NCI-H82 treated with DMSO at 0.1 percent for 48 hours (cell line): ENCODE measurements around the gene LRRC55.

Experiments
- DNase-seq: peaks from one replicate; lab custom pipeline; 2025; ENCODE audit not compliant: unreplicated experiment; lab: John Stamatoyannopoulos, UW

The LRRC55 gene

DNA sequence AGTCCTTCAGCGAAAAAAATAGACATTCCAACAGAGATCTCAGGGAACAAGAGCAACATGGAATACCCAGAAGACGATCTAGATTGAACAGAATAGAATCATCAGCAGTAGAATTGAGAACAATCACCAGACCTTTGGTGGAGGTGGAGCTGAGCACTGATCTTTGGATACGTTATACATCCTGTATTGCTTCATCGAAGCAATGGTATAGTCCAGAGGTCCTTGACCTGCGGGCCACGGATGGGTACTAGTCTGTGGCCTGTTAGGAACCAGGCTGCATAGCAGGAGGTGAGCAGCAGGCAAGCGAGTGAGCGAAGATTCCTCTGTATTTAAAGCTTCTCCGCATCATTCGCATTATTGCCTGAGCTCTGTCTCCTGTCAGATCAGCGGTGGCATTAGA lies 17.6 kb downstream of the LRRC55 start:
- no peak for DNase-seq

DNA sequence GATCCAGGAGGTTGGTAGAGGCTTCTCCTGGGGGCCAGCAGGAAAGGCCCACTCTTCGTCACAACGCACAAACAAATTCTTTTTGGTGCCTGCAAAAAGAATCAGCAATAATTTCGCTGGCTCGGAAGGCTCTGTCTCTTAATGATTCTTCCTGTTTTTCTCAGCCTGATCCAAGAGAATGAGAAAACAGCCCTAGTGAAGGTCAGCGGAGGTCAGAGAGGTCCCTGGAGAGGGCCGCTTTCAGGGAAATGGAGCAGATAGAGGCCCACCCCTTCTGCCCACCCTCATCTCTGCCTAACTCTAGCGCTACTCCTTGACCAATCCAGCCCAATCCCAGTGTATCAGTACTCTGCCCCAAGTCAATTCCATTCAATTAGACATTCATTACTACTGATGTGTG lies 19.2 kb downstream of the LRRC55 start:
- no peak for DNase-seq

DNA sequence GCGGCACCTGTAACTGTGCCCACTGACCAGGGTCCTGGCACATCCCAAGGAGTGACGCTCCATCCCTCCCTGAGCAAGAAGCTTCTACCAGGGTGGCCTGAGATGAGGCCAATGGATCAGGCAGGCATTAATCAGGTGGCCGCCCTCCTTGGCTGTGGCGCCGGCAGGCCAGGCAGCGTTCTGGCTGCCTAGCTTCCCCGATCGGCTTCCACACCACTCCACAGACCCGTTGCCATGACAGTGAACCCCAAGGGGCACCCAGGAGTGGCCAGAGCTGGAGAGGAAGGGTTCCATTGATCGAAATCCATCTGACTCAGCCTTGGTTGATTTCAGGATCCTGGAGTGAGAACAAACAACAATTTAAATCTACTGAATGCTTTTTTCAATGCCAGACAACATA lies 20.5 kb downstream of the LRRC55 start:
- DNase-seq: no peak

DNA sequence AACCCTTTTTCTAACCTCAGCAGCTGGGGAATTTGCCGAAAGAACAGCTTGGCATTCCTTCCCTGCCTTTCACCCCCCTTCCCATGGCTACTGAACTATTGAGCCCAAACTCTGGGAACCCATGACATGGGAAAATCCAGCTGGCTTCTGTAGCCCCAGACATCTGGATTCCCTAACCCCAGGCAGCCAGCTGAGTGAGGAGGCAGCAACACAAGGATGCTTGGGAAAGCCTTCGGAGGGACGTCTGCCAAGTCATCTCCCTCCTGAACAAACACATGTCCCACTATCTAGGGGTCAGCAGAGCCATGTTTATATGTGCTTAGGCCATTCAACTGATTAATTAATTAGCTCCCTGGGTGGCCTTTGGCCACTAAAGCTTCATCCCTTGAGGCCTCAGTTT lies 21.6 kb downstream of the LRRC55 start:
- DNase-seq: no peak

DNA sequence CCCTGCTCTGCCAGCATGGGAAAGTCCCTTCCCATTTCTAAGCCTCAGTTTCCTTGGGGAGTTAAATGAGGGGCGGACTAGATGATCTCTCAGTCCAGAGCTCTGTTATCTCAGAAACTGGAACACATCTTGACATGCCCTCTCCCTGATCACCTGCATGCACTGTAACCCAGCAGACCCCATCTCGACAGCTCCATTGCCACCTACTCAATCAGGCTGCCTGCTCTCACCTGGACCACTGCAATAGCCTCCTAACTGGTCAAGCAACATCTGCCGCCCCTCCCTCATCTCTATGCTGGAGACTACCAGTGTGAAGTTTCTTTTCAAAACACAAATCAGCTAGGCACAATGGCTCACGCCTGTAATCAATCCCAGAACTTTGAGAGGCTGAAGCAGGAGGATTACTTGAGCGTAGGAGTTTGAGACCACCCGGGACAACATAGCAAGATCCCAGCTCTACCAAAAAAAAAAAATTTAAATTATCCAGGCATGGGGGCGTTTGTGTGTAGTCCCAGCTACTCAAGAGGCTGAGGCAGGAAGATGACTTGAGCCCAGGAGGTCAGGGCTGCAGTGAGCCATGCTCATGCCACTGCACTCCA lies 22.2 kb downstream of the LRRC55 start:
- DNase-seq: no peak

DNA sequence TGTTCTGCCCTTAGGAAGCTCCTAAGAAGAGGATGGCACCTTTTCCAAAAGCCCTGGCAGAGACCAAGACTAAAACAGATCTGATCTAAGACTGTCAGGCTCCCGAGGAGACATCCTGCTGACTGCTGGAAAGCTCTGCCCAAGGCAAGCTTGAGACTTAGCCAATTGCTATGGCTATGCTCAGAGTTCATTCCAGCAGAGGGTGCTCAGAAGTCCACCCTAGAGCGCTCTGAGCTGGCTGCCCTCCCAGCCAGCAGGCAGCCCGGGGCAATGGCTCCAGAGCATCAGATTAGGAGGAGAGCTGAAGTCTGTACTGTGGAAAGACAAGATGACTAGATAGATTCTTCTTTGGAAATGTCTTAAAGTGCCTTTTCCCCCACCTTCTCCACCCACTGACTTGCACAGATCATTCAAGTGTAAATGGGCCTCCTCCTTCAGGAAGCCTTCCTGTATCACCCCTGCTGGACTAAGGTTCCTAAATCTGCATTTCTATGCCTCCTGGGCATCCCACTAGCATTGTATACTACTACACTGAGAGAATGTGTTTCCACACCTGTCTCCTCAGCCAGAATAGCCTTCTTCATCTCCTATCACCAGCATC lies 23.4 kb downstream of the LRRC55 start:
- DNase-seq: no peak

DNA sequence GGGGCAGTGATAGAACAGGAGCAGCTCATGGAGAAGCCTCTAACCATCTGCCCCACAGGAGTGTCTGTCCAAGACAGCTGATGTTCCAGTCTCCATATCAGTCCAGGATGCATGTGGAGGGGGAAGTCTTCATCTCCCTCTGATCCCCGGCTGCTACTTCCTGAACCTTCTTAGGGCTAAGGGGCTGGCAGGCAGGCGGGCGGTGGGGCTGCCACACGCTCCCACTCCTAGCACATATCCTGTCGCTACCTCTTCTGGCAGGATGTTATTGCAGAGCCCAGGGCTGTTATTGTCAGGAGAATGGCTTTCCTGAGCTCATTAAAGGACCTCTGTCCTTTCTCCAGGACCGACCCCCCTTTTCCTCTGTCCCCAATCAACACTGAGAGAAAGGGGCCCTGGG lies 25.4 kb downstream of the LRRC55 start:
- DNase-seq: no peak

DNA sequence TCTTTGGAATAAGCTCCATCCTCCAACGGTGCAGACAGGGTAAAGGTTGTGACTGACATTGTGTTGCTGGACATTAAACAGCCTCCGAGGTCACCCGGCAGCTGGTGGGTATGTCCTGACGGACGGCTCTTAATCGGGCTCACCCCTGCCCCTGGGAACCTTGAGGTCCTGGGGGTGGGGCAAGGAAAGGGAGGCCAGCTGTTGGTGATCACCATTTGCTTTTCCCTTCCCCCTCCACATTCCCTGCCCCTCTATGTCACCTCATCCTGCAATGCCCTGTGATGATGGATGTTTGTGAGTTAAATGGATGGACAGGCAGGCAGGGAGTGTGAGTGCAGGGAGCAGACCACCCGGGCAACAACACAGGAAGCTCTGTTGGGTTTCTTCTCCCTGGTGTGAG lies 29.0 kb downstream of the LRRC55 start:
- DNase-seq: peak; percentile 12

DNA sequence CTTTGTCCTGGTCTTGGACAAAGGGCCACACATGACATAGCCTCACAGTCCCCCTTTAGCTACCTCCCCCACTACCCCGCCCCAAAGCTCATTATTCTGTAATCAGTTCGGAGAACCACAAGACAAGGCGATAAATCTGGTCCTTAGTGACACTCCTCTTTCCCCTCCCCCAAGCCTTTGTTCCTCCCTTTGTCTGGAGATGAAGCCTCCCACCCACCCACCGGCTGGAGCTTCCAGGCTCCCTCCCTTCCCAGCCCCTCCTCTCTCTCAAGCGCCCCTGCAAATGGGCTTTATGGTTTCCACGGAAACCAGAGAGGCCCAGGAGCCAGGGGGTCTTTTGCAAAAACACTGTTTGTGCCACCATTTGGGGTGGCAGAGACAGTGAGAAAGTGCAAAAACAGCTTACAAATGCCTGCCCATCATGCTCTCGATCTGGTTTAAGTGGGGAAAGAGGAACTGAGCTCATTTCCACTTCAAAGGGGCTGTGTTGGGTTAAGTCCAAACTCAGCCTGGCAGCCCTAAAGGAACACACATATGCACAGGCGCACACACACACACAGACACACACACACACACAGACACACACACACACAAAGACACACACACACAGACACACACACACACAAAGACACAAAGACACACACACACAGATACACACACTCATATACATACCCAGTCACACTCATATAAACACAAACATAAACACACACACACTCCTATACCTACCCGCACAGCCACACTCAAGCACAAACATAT lies 31.8 kb downstream of the LRRC55 start:
- peak; percentile 94 for DNase-seq

DNA sequence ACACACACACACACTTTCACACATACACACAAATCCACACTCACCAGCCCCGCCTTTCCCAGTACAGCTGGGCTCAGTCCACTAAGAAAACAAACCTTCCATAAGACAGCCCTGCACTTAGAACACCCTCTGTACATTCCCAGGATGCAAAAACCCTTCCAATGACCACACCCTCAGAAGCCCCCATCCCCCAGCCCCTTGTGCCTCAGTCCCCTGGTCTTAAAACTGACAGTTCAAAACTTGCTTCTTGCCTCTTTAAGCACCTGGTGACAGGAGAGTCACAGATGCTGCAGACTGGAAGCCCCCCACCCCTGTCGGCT lies 32.3 kb downstream of the LRRC55 start:
- peak; percentile 49 for DNase-seq

DNA sequence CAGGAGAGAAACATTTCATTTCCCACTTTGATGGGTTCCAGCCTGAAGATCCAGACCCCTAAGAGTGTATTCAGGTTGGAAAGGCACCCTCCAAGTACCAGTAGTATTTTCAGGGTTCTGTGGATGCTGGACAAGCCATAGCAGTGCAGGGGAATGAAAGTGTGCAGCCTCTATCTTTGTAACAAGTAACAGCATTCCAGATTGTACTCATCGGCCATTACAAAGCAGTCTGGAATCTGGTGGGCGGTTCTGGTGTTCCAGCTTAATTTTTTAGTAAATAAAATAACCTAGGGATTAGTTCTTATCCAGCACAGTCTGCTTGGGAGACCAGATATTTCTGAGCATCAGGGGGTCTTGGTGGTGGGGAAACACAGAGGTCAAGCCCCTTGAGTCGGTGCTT lies 32.7 kb downstream of the LRRC55 start:
- no peak for DNase-seq

DNA sequence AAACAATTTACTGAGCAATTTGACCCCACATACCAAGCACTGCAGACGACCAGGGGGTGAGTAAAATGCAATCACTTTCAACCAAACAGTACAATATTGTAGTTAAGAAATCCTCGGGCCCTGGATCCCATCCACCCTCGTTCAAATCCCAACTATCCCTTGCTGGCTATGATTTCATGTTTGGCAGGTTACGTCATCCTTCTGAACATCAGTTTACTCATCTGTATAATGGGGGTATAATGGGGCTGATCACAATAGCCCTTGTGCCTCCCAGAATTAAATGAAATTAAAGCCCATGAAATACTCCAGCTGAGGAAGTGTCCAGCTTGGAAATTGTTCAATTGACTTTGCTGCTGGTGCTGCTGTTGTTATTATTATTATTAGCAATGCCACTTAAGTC lies 34.7 kb downstream of the LRRC55 start:
- DNase-seq: no peak

DNA sequence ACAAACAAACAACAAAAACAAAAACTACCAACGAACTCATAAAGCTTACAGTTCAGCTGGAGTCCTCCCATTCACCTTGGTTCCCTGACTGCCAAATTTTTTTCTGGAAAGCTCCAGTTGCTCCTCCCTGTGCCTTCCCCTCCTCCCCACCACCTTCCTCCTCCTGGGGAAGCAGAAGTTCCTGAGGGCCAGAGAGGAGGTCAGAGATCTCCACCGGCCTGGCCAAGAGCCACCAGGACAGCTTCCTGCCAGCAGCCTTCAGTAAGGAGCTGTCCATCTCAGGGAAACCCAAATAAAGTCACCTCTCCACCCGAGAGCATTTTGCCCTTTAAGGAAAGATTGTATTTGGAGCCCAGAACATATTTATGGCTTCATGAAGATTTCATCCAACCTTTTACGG lies 35.3 kb downstream of the LRRC55 start:
- no peak for DNase-seq

DNA sequence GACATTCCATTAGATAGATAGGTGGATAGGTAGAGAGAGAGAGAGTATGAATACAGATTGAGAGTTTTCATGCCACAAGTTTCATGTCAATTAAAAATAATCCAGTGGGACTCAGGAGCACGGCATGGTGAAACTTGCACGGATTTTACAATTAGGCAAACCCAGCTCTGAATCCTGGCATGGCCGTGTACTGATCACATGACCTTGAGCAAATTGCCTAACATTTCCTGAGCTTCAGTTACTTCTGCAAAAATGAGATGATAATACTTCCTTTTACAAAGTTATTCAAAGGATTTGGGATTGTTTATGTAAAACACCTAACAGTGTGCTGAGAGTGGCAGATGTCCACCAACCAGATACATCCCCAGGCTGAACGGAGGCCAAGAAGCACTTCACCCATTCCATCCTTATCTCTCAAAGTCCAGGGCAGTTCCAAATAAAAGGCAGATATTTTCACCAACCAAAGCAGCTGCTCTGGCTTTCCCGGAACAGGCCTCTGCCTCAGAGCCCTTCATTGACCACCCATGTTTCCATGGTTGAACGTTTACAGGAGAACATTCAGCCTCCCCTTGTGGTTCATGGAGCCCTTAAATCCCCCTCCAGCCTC lies 37.4 kb downstream of the LRRC55 start:
- DNase-seq: no peak

DNA sequence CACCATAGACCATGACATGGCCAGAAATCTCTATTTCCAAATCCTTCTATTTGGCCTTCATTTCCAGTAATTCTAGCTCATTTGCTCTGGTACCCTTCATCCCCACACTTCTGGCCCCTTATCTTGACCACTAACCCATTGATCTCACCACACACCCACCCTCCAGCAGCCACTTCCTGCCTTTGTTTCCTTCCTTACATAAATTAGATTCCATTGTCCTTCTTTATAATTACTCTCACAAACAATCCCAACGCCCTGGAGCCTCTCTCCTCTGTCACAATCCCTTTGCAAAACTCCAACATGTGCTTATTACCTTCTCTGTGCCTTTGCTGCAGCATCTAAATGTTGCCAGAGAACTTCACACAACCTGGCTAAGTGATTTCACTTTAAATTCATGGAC lies 40.5 kb downstream of the LRRC55 start:
- DNase-seq: no peak

DNA sequence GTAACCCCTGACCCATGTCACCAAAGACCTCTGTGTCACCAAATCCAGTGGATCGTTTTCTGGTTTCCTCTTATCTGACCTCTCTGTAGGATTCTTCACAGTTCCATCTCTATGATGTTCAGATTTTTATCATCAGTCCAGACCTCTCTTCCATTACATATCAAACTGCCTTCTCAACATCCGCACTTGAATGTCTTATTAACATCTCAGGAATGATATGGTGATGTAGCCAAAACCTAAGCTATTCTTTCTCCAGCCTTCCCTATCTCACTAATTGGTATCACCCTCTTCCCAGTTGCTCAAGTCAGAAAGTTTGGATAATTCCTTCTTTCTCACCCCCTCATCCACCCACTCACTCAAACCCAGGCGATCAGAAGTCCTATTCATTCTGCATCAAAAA lies 41.8 kb downstream of the LRRC55 start:
- DNase-seq: no peak

DNA sequence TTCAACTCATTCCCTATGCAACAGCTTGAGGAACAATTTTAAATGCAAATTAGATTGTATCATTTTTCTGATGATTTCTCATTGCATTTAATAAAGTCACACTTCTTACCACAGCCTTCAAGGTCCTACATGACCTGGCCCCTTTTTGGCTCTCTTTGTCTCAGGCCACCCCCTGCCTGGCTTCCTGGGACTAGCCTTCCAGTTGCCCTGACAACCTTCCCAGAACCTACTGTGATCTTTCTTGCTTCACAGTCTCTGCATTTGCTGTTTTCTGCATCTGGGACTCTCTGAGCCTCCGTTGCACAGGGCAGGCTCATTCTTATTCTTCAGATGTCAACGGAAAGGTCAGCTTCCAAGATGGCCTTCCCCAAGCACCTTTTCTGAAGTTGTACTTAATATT lies 42.4 kb downstream of the LRRC55 start:
- DNase-seq: no peak

DNA sequence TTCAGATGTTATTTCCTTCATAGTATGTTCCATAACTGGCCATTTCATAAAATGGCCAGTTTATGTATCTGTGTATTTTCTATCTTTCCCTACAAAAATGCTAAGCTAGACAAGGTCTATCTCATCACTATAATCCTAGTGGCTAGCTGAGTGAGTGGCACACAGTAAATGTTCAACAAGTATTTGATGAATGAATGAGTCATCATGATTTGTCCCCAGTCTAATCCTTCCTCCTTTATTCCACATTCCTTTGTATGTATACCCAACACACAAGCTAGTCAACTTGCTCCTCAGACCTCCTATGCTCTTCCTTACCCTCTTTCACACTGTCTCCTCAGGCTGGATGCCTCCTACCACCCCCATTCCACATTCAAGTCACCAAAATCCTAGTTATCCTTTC lies 42.8 kb downstream of the LRRC55 start:
- no peak for DNase-seq

DNA sequence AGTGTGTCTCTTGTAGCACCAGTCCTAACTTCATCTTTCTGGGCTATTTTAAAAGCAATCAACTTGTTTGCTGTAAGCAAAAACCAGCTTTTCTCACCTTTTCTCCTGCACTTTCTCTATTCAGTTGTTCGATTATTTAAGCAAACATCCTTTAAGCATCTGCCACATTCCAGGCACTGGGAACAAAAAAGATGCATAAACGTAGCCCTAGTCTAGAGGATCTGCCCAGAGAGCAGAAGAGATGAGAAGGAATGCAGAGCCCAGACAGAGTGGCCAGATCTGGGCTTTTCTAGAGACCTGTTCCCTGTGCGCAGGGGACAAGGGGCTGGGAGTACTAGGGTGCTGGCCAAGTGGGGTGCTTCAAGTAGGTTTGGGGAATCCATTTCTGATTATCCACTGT lies 46.8 kb downstream of the LRRC55 start:
- DNase-seq: no peak

DNA sequence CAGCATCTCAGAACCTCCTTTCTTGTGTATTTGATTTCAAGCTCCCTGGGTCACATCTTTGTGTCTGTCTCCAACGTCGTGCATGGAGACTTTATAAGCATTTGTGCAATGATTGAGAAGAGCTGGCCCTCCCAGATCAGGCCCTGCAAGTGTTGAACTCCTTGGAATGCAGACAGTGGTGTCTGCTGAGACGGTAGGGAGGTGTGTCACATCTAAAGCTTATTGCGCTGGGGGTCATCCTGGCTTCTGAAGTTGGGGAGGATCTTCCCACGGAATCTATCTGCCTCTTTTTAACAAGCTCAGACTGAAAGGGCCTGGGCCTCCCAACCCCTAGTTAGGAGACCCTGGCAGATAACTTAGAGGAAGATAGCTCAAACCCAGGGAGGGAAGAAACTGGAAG lies 48.6 kb downstream of the LRRC55 start:
- no peak for DNase-seq

DNA sequence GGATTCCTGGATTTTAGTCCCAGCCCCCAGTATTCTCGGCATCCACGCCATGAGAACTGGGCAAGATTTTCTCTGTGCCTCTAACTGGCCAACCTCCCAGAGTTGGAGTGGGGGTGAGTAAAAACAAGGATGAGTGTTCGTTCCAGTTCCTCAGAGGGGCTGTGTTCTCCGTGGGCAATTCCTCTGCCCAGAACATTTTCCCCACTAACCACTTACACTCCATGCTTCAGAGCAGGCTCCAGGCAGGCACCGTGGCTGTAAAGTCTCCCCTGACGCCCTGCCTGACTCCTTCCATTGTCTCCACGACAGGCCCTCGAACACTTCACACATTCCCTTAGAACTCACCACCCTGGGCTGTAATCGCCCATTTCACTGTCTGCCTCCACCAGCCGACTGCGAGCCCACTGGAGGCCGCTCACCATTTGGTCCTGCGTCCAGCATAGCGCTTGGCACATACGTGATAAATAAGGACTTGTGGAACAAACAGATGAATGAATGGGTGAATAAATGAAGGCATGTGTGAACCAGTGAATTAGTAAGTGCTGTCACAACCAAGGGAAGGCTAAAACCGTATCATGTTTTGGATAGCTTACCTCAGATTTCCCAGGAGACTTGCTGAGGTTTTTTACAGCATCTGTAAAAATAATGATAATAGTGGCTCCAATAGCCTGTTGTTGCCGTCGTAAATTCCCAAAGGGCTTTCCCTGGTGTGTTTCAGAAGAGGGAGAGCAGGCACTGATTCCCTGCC lies 49.2 kb downstream of the LRRC55 start:
- DNase-seq: no peak
